Adipose tissue (tissue), 3 donors: ENCODE data around the gene ZNF354C. TPM values are rescaled to one million over a fixed set of nuclear protein-coding genes. Genes with fewer than 3 reads are reported as not detected.
"Not testable (repeated sequence)": the region's sequence is repeated elsewhere in the genome, so short reads cannot be mapped to it uniquely, and the experiment has no call there.

Experiments used
- H3K27ac ChIP-seq: one replicate; pipeline ENCODE4 v1.5.1; 2013; ENCODE audit warnings: low read depth, low read length
- WGBS, 3 donors: extraction: QIAGEN DNeasy Blood & Tissue Kit; methylation state at CpG; one replicate each; pipeline ENCODE4 v1.1.7; 2013; 5-methylcytosine and 5-hydroxymethylcytosine counted together
- polyA plus RNA-seq, 3 donors: library from polyadenylated mRNA; stranded (reverse); fragments of 200-250 nt; gene quantifications; one replicate each; pipeline ENCODE4 v1.2.3, GENCODE V29; 2013
- donor health status: healthy with polysubstance abuse.
- donor health status: Bipolar disorder and iron deficiency.
- donor health status: healthy.

The ZNF354C gene
- 1 to 10 TPM; 1.2 to 2.0 (median 1.3) TPM for polyA plus RNA-seq

DNA sequence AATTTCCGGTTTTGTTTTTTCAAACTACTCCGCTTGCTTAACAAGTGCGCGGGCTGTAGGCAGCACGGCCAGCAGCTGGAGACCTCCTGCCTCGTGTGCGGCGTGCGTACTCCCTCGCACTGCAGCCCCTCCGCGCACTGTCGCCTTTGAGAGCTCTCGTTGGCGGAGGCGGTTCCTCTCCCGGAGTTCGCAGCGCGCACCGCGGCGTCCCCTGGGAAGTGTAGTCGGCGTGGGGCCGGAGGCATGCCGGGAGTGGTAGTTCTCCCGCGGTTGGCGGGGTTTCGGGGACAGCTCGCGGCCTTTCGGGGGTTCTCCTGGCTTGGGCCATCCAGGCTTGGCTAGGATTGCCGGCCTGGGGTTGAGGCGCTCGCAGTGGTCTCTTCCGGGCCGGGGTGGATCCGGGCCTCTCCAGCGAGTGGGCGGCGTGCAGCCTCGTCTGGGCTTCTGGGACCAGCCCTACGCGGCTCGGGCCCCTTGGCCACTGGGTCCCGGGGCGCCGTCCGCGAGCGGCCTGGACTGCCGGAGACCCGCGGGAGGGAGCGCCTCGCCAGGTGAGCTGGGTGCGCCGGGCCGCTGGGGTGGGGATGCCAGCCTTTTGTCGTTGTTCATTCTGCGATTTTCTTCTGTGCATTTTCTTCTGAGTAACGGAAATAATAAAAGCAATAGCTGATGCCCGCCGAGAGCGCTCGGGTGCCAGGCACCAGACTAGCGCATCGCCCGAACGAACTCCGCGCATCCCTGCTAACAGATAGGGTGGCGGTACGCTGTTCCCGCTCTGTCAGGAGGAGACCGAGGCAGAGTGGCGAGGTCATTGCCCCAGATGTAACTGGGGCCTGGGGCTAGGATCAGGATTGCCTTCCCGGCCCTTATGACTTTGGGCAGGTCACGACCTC lies at the start of gene ZNF354C:
ZNF354C (plus strand) TSS at position 258 of the 893 bp plus-strand sequence. CDS start 1,696 bp downstream, outside the sequence.
- 2 to 4% (median 3%) methylated on average over 70 to 81 of the region's 81 CpGs for WGBS, 3 donors
- no peak within 1 kb of the TSS for H3K27ac ChIP-seq

- H3K27ac ChIP-seq: peak within 1 kb of the TSS; percentile 17
- 0 to 1% (median 1%) methylated on average over 60 to 72 of the region's 72 CpGs for WGBS, 3 donors
Measured at GRCh38 chr5:179023528-179024189, 36.5 kb upstream of the ZNF354C start, which contains the start of gene ZNF879. TSS of gene ZNF879 (plus strand) at chr5:179023804. CDS start at chr5:179025005, 1,201 bp downstream.

- WGBS, 3 donors: 97 to 100% (median 98%) methylated on average over 7 of the region's 7 CpGs
- no peak overlapping the region for H3K27ac ChIP-seq
Measured at GRCh38 chr5:179033004-179033580, 27.1 kb upstream of the ZNF354C start.

DNA sequence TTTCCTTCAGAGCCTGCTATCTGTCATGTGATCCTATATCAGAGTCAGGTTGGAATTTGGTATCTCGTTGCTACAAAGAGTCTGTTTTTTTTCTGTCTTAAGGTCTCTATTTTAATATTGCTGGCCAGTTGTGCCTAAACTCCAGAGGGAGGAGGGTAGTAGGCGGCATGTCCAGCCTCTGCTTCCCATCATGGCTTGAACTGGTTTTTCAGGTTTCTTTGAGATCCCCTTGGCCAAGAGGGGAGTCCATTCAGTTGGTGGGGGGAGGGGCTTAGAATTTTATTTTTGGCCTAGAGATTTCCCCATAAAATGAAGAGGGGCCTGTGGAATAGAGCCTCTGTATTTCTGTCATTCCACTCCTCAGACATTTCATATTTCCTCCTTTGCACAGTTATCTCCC lies 15.4 kb upstream of the ZNF354C start:
- WGBS, 3 donors: 63 to 77% (median 66%) methylated on average over 2 of the region's 2 CpGs
- no peak overlapping the region for H3K27ac ChIP-seq

DNA sequence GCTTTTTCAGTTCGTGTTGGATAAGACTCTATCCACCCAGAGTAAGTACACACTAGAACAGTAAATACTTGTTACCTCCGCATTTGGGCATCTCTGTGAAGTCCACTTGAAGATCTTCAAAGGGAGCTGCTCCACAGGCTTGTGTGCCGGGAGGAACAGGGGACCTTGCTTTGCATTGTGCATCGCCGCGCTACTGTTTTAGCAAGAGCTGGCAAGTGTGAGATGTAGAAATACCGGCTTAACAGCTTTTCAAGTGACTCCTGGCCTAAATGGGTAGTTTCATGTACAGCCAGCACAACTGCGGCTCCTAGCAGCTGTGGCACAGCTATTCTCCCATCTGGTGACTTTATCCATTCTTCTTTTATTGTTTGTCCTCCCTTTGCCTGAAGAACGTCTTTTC lies 8.4 kb upstream of the ZNF354C start:
- 78 to 89% (median 83%) methylated on average over 9 of the region's 9 CpGs for WGBS, 3 donors
- H3K27ac ChIP-seq: no peak overlapping the region

GRCh38 chr5:179054036-179054785 lies 6.0 kb upstream of the ZNF354C start:
- no peak overlapping the region for H3K27ac ChIP-seq
- 78 to 89% (median 84%) methylated on average over 15 of the region's 15 CpGs for WGBS, 3 donors

DNA sequence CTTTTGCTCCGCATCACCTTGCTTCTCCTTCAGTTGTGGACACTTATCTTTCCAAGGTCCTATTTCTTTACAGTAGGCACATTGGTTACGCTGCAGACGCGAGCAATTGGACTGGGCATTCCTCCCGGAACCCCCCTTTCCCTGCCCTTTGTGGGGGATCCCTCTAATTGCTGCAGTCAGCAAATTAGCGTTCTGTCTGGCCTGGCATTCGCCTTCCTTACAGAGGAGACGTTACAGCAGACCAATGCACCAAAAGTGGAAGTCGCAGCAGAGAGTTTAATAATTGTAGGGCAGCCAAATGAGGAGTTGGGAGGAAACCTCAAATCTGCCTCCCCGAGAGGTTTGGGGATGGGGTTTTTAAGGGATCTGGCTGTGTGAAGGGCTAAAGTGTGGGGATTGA lies 5.3 kb upstream of the ZNF354C start:
- WGBS, 3 donors: 85 to 89% (median 86%) methylated on average over 10 of the region's 10 CpGs
- H3K27ac ChIP-seq: no peak overlapping the region

DNA sequence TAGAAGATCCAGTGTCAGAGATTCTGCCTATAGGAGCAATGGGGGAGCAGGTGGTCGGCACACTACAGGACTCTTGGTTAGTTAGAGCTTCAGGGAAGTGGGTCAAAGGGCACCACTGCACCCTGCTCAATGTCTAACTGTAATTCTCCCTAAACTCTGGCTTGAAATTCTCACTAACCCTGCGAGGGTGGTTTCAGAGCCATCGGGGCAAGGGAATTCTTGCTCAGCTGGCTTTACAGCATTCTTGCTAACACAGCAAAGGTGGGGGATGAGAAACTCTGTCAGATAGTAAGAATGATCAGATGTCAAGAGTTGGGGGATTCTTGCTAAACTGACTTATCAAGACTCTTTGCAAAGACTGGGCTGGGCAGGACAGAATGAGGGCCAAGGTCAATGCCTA lies 4.7 kb upstream of the ZNF354C start:
- 31 to 79% (median 78%) methylated on average over 3 of the region's 3 CpGs for WGBS, 3 donors
- no peak overlapping the region for H3K27ac ChIP-seq

- H3K27ac ChIP-seq: no peak overlapping the region
- whole genome bisulfite sequencing, 3 donors: 47 to 78% (median 69%) methylated on average over 9 of the region's 9 CpGs
Measured at GRCh38 chr5:179055841-179056240, 4.3 kb upstream of the ZNF354C start.

DNA sequence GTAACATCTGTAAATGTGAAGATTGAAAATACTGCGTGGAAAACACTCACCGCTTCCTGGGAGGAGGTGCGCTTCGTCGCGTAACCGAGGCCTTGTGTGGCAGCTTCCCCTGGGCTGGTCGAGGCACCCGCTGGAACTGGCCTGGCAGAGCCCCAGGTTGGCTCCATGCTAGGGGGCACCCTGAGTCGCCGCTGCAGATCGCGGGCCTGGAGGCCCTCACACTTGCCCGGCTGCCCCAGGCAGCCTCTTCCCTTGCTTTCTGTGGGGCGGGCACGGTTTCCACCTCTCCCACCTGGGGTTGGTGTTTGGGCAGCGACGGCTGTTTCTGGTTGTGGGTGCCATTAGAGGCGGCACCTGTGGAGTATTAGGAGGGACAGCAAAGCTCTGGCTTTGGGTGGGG lies 852 bp downstream of the ZNF354C start:
- 74 to 81% (median 79%) methylated on average over 19 of the region's 19 CpGs for WGBS, 3 donors
- no peak overlapping the region for H3K27ac ChIP-seq

- H3K27ac ChIP-seq: no peak overlapping the region
- WGBS, 3 donors: 95 to 99% (median 98%) methylated on average over 6 of the region's 6 CpGs
Measured at GRCh38 chr5:179065703-179066102, 5.5 kb downstream of the ZNF354C start.

GRCh38 chr5:179079165-179079987 lies 19.2 kb downstream of the ZNF354C start:
- WGBS, 3 donors: 96 to 97% (median 97%) methylated on average over 11 of the region's 11 CpGs

GRCh38 chr5:179080724-179081123 lies 20.6 kb downstream of the ZNF354C start:
- WGBS, 3 donors: 93 to 99% (median 96%) methylated on average over 4 of the region's 4 CpGs
- no peak overlapping the region for H3K27ac ChIP-seq

More at GRCh38 chr5:179079165-179079987, 19.2 kb downstream of the ZNF354C start:
- H3K27ac ChIP-seq: no peak overlapping the region

GRCh38 chr5:179089502-179089901 lies 29.3 kb downstream of the ZNF354C start:
- no peak overlapping the region for H3K27ac ChIP-seq
- WGBS, 3 donors: 81 to 88% (median 88%) methylated on average over 2 of the region's 2 CpGs

GRCh38 chr5:179101282-179101681 lies 41.1 kb downstream of the ZNF354C start:
- WGBS, 3 donors: 84 to 97% (median 95%) methylated on average over 16 to 17 of the region's 17 CpGs
- not testable (repeated sequence) for H3K27ac ChIP-seq

DNA sequence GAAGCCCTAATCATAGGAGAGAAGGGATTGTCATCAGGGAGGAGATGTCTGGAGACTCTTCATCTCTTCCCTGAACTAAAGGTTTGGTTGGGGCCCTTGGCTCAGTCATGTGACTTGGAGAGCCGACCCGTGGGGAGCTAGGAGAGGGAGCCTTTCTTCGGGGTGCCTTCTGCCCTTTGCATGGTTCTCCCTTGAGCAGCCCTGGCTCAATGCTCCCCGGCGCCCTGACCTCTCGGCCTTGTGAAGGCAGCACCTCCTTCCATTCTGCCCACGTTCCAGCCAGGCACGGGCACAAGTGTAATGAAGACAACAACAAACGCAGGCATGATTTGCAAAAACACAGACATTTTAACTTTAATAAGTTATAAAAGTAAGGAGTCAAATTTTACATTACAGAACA lies 50.4 kb downstream of the ZNF354C start:
- no peak overlapping the region for H3K27ac ChIP-seq
- 82 to 92% (median 89%) methylated on average over 9 of the region's 9 CpGs for WGBS, 3 donors
